T-cell (primary cell): ENCODE measurements around the gene FHIT. TPM values are rescaled to one million over a fixed set of nuclear protein-coding genes. Genes with fewer than 3 reads are reported as not detected.

Experiments used
- ATAC-seq, 4 experiments: fragments of 200-7000 bp in 3 of 4; fragments of 150-1000 bp in 1 of 4; cut with Tn5 transposase; replicated peaks in 1 of 4; 1 replicate in 3 of 4; 2 replicates in 1 of 4; pipeline ENCODE4 v1.10.0; 2021; ENCODE audit warnings: moderate library complexity in 3 of 4, mild to moderate bottlenecking in 2 of 4, moderate number of reproducible peaks in 1 of 4
- CTCF ChIA-PET, 2 donors: fragments of 300-600 bp; sonication (Branson Sonifier 250); formaldehyde crosslinking; loops; one replicate each; lab custom pipeline; 2022; ENCODE audit warnings: antibody characterized with exemption in 2 of 2; lab: Charles Lee
- POLR2A ChIA-PET, 2 donors: fragments of 300-600 bp; sonication (Branson Sonifier 250); formaldehyde crosslinking; loops; one replicate each; lab custom pipeline; 2022; ENCODE audit warnings: antibody characterized with exemption in 2 of 2; lab: Charles Lee
- DNase-seq, 35 experiments: peaks; one replicate each; pipeline versions ENCODE4 v3.0.0 to v3.0.0-alpha.2; 2013 to 2023
- H3K27ac ChIP-seq: one replicate; pipeline ENCODE4 v1.5.1; 2013; ENCODE audit warnings: low read length
- H3K27me3 ChIP-seq, 2 experiments: replicated peaks in 1 of 2; 1 replicate in 1 of 2; 2 replicates in 1 of 2; pipeline versions ENCODE4 v1.6.1 to v1.7.0; 2013; ENCODE audit warnings: low read length in 1 of 2, mixed read lengths in 1 of 2; ENCODE audit not compliant: control insufficient read depth in 2 of 2, insufficient read depth in 2 of 2; ENCODE audit errors: extremely low read depth in 1 of 2
- H3K36me3 ChIP-seq, 2 donors: 1 replicate in 1 of 2; 2 replicates in 1 of 2; pipeline versions ENCODE4 v1.6.1 to v1.7.0; 2013; ENCODE audit warnings: low read length in 1 of 2; ENCODE audit not compliant: control insufficient read depth in 2 of 2, insufficient read depth in 1 of 2; ENCODE audit errors: extremely low read depth in 1 of 2
- H3K4me1 ChIP-seq, 2 experiments: 1 replicate in 1 of 2; 2 replicates in 1 of 2; pipeline versions ENCODE4 v1.6.1 to v1.7.0; 2013; ENCODE audit warnings: low read length in 2 of 2, mixed read lengths in 1 of 2; ENCODE audit not compliant: insufficient read depth in 2 of 2, control insufficient read depth in 1 of 2; ENCODE audit errors: extremely low read depth in 1 of 2
- H3K4me3 ChIP-seq, 2 donors: 1 replicate in 1 of 2; 2 replicates in 1 of 2; pipeline versions ENCODE4 v1.5.1 to v1.7.0; 2013; ENCODE audit warnings: mild to moderate bottlenecking in 2 of 2, low read length in 1 of 2, moderate library complexity in 1 of 2; ENCODE audit not compliant: control insufficient read depth in 1 of 2; ENCODE audit errors: extremely low read depth in 1 of 2
- H3K9me3 ChIP-seq: 2 replicates; pipeline ENCODE4 v1.7.0; 2013
- H3K27ac Mint-ChIP-seq, 2 donors: one replicate each; pipeline ENCODE4 v1.8.0; 2020 to 2021; ENCODE audit warnings: mild to moderate bottlenecking in 2 of 2, mixed read lengths in 2 of 2
- H3K27me3 Mint-ChIP-seq, 2 donors: one replicate each; pipeline ENCODE4 v1.8.0; 2021 to 2022; ENCODE audit warnings: mixed read lengths in 2 of 2
- H3K36me3 Mint-ChIP-seq: one replicate; pipeline ENCODE4 v1.8.0; 2021; ENCODE audit warnings: mixed read lengths
- H3K4me1 Mint-ChIP-seq, 3 donors: one replicate each; pipeline ENCODE4 v1.8.0; 2020 to 2022; ENCODE audit warnings: mixed read lengths in 3 of 3, mild to moderate bottlenecking in 1 of 3
- H3K4me3 Mint-ChIP-seq, 3 donors: one replicate each; pipeline ENCODE4 v1.8.0; 2020 to 2022; ENCODE audit warnings: mild to moderate bottlenecking in 3 of 3, mixed read lengths in 3 of 3, moderate library complexity in 3 of 3
- H3K9me3 Mint-ChIP-seq, 3 donors: one replicate each; pipeline ENCODE4 v1.8.0; 2020 to 2022; ENCODE audit warnings: mixed read lengths in 3 of 3
- WGBS: methylation state at CpG from one replicate; pipeline ENCODE4 v1.1.5; 2013; ENCODE audit warnings: missing lambda C conversion rate; ENCODE audit not compliant: insufficient coverage; 5-methylcytosine and 5-hydroxymethylcytosine counted together
- total RNA-seq, 35 experiments: library from RNA in 6 of 35; stranded (reverse) in 6 of 35; fragments of 120-200 nt in 1 of 35; gene quantifications; one replicate each; pipeline versions ENCODE4 v1.2.1 to v1.2.4 and lab custom pipeline; 2013 to 2026

Gene FHIT
- total RNA-seq, 5 donors from 2014 or later (not counting 1 experiment from before 2014, with no cell fraction given) = 33.1 to 197 (median 78.3) TPM

DNA sequence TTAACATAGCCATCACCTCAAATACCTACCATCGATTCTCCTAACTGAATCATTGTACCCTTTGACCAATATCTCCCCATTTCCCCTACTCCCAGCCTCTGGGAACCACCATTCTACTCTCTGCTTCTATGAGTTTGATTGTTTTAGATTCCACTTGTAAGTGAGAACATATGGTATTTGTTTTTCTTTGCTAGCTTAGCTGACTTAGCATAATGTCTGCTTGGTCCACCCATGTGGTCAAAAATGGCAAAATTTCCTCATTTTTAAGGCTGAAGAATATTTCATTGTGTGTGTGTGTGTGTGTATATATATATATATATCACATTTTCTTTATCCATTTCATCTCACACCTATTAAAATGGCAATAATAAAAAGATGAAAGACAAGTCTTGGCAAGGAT, 469.3 kb downstream of the FHIT start:
- H3K9me3 ChIP-seq = peaks cover 3% of the 10 kb centered on the region
- no peak for ATAC-seq
- H3K4me1 ChIP-seq = no peaks in the 10 kb centered on the region
- peaks cover 5 to 12% (median 5%) of the 10 kb centered on the region in 3 donors for H3K9me3 Mint-ChIP-seq
- ChIA-PET POLR2A (no interaction called here), CTCF (no interaction called here)
- peaks cover 2% of the 10 kb centered on the region for H3K36me3 Mint-ChIP-seq
- H3K27me3 Mint-ChIP-seq = no peaks in the 10 kb centered on the region
- H3K4me3 ChIP-seq = no peak overlapping the region
- no peaks in the 10 kb centered on the region for H3K4me1 Mint-ChIP-seq
- no peaks in the 10 kb centered on the region for H3K27me3 ChIP-seq
- no peak overlapping the region for H3K4me3 Mint-ChIP-seq
- no peak overlapping the region for H3K27ac Mint-ChIP-seq
- no peaks in the 10 kb centered on the region for H3K36me3 ChIP-seq
- WGBS = no CpG with 5 or more reads among the region's 1 CpG
- H3K27ac ChIP-seq = no peak overlapping the region
- DNase-seq = no peak

DNA sequence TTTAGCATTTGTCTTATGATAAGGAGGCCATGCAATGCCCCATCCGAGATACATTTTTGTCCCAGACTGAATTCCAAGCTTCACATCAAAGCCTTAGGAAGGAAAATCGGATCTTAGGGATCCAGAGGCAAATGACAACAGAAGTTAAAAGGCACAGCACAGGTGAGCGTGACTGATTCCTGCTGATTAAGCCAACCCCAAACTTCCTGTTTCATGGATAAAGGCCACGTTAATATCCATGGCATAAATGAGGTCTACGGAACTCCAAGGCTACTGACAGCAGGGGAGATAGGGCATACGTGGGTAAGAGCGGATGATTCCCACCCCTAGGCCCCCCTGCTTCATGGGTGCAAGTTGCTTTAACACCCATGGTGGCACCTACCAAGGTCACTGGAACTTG, 471.6 kb downstream of the FHIT start:
- Histone ChIP-seq H3K9me3 (peaks cover 3% of the 10 kb centered on the region), H3K27ac (no peak overlapping the region), H3K27me3 (peaks cover 0 to 3% of the 10 kb centered on the region in 2 experiments), H3K4me1 (no peaks in the 10 kb centered on the region), H3K36me3 (no peaks in the 10 kb centered on the region), H3K4me3 (no peak overlapping the region)
- 89% methylated on average over 7 of the region's 7 CpGs for WGBS
- H3K36me3 Mint-ChIP-seq = peaks cover 2% of the 10 kb centered on the region
- H3K27me3 Mint-ChIP-seq = no peaks in the 10 kb centered on the region
- H3K4me1 Mint-ChIP-seq = no peaks in the 10 kb centered on the region
- peaks cover 5 to 12% (median 11%) of the 10 kb centered on the region in 3 donors for H3K9me3 Mint-ChIP-seq
- CTCF ChIA-PET = no interaction called here
- no peak for ATAC-seq
- no peak overlapping the region for H3K4me3 Mint-ChIP-seq
- no peak for DNase-seq
- POLR2A ChIA-PET = no interaction called here
- H3K27ac Mint-ChIP-seq = no peak overlapping the region

DNA sequence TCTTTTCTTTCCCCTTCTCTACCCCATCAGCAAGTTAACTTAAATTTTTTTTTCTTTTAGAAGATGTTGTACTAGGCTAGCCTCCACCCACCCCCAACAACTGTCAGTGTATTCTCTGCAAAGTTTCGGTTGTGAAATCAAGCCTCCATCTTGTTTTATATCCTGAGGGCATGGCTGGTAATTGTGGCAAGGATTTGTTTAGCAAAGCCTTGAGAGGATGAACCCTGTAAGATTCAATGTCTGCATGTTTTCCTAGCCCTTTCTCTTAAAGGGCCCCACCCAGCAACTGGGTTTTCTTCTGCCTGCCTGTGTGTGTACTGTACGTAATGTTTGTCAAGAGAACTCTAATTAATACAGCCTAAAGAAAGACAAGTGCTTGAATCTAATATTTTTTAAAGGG, 475.3 kb downstream of the FHIT start:
- H3K4me3 ChIP-seq = no peak overlapping the region
- H3K36me3 Mint-ChIP-seq = no peaks in the 10 kb centered on the region
- WGBS = no CpG with 5 or more reads among the region's 2 CpGs
- H3K27ac Mint-ChIP-seq = no peak overlapping the region
- ATAC-seq (no peak), DNase-seq (no peak)
- H3K4me1 ChIP-seq = no peaks in the 10 kb centered on the region
- no peaks in the 10 kb centered on the region for H3K36me3 ChIP-seq
- POLR2A ChIA-PET = no interaction called here
- no peaks in the 10 kb centered on the region for H3K9me3 ChIP-seq
- no peak overlapping the region for H3K27ac ChIP-seq
- H3K4me1 Mint-ChIP-seq = no peaks in the 10 kb centered on the region
- H3K9me3 Mint-ChIP-seq = peaks cover 0 to 10% (median 3%) of the 10 kb centered on the region in 3 donors
- CTCF ChIA-PET = no interaction called here
- H3K27me3 ChIP-seq = peaks cover 0 to 3% of the 10 kb centered on the region in 2 experiments
- H3K4me3 Mint-ChIP-seq = no peak overlapping the region
- no peaks in the 10 kb centered on the region for H3K27me3 Mint-ChIP-seq

DNA sequence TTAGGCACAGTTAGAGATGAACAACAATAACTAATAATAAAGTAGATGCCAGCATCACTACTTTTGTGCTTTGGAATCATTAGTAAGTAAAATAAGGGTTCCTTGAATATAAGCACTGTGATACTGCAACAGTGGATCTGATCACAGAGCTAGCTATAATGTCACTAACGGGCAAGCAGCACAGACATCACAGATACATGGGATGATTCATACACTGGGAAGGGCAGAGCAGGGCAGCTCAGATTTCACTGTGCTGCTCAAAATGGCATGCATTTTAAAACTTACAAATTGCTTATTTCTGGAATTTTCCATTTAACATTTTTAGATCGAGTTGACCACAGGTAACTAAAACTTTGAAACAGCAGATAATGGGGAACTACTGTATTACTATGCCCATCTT, 476.6 kb downstream of the FHIT start:
- Mint-ChIP-seq H3K9me3 (peaks cover 0 to 10% (median 0%) of the 10 kb centered on the region in 3 donors), H3K27ac (no peak overlapping the region), H3K4me1 (no peaks in the 10 kb centered on the region), H3K4me3 (no peak overlapping the region), H3K27me3 (no peaks in the 10 kb centered on the region), H3K36me3 (no peaks in the 10 kb centered on the region)
- DNase-seq (no peak), ATAC-seq (no peak)
- H3K9me3 ChIP-seq = no peaks in the 10 kb centered on the region
- no peak overlapping the region for H3K4me3 ChIP-seq
- POLR2A ChIA-PET = no interaction called here
- no peaks in the 10 kb centered on the region for H3K4me1 ChIP-seq
- no peaks in the 10 kb centered on the region for H3K36me3 ChIP-seq
- CTCF ChIA-PET = no interaction called here
- H3K27ac ChIP-seq = no peak overlapping the region
- H3K27me3 ChIP-seq = peaks cover 0 to 3% of the 10 kb centered on the region in 2 experiments
- WGBS = no CpG with 5 or more reads among the region's 2 CpGs

DNA sequence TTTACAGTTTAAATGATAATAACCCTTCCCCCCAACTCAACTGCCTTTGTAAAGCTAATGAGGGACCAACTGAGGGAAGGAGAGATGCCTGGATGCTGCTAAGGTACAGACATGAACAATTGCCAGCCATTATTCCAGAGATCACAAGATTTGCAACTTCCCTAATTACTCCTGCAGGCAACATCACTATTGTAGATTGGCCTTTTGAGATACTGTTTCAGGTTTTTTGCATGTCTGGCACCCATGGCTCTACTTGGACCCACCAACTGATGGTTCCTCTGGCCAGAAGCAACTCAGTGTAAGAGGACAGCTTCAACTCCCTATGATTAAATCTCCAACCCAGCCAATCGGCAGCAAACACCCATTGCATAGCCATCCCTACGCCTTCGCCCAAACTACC, 478.7 kb downstream of the FHIT start:
- ChIA-PET CTCF (no interaction called here), POLR2A (no interaction called here)
- Mint-ChIP-seq H3K9me3 (peaks cover 0 to 10% (median 0%) of the 10 kb centered on the region in 3 donors), H3K4me3 (no peak overlapping the region), H3K27ac (no peak overlapping the region), H3K36me3 (no peaks in the 10 kb centered on the region), H3K27me3 (no peaks in the 10 kb centered on the region), H3K4me1 (no peaks in the 10 kb centered on the region)
- no peak overlapping the region for H3K4me3 ChIP-seq
- no peaks in the 10 kb centered on the region for H3K9me3 ChIP-seq
- H3K4me1 ChIP-seq = no peaks in the 10 kb centered on the region
- H3K27me3 ChIP-seq = peaks cover 0 to 3% of the 10 kb centered on the region in 2 experiments
- DNase-seq (no peak), ATAC-seq (no peak)
- H3K36me3 ChIP-seq = no peaks in the 10 kb centered on the region
- WGBS = 87% methylated on average over 3 of the region's 3 CpGs
- no peak overlapping the region for H3K27ac ChIP-seq

DNA sequence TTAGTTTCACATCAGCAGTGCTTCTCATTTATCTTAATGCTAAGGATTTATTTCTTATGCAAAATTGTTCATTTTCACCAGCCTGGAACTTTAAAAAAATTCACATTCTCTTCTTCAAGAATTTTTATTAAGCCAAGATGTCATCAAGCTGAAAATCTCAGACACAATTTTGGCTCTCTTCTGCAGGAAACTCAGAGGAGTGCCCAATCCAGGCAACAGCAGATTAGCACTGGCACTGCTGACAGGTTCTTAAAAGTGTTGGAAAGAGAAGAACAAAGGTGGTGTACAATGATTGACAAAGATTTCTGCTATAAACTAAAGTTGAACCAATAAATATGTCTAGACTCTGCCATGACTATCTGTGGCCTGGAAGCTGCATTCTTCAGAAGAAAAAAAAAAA, 479.5 kb downstream of the FHIT start:
- POLR2A ChIA-PET = no interaction called here
- no peaks in the 10 kb centered on the region for H3K9me3 ChIP-seq
- peaks cover 0 to 10% (median 0%) of the 10 kb centered on the region in 3 donors for H3K9me3 Mint-ChIP-seq
- H3K27me3 ChIP-seq = peaks cover 0 to 3% of the 10 kb centered on the region in 2 experiments
- H3K36me3 ChIP-seq = no peaks in the 10 kb centered on the region
- DNase-seq (no peak), ATAC-seq (no peak)
- H3K27ac ChIP-seq = no peak overlapping the region
- no peaks in the 10 kb centered on the region for H3K36me3 Mint-ChIP-seq
- H3K4me3 ChIP-seq = no peak overlapping the region
- CTCF ChIA-PET = no interaction called here
- H3K4me1 Mint-ChIP-seq = no peaks in the 10 kb centered on the region
- no peak overlapping the region for H3K4me3 Mint-ChIP-seq
- no peaks in the 10 kb centered on the region for H3K4me1 ChIP-seq
- H3K27me3 Mint-ChIP-seq = no peaks in the 10 kb centered on the region
- no peak overlapping the region for H3K27ac Mint-ChIP-seq

DNA sequence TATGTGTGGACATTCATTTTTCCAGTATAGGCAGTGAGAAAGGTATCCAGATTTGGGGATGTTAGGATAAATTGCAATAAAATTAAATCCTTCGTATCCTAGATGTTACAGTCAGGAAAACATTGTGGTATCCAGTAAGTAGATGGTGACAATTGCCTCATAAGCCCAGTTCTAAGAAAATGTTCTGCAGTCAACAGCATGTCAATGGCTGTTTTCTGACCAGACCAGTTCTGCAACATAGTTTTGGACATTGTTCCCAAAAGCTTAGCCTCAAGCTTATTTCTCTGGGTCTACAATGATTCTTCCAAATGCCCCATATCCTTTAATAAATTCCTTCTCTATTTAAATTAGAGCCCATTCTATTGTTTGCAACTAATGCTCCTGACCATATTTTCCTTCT, 480.7 kb downstream of the FHIT start:
- peaks cover 0 to 5% (median 0%) of the 10 kb centered on the region in 3 donors for H3K9me3 Mint-ChIP-seq
- WGBS = 67% methylated on average over 1 of the region's 1 CpG
- POLR2A ChIA-PET = no interaction called here
- no peak for ATAC-seq
- H3K27ac Mint-ChIP-seq = no peak overlapping the region
- Histone ChIP-seq H3K36me3 (no peaks in the 10 kb centered on the region), H3K9me3 (no peaks in the 10 kb centered on the region), H3K4me1 (no peaks in the 10 kb centered on the region), H3K27ac (no peak overlapping the region), H3K4me3 (no peak overlapping the region), H3K27me3 (peaks cover 0 to 3% of the 10 kb centered on the region in 2 experiments)
- CTCF ChIA-PET = no interaction called here
- DNase-seq = no peak
- no peaks in the 10 kb centered on the region for H3K4me1 Mint-ChIP-seq
- no peaks in the 10 kb centered on the region for H3K27me3 Mint-ChIP-seq
- H3K4me3 Mint-ChIP-seq = no peak overlapping the region
- no peaks in the 10 kb centered on the region for H3K36me3 Mint-ChIP-seq
